OCI-LY7 (cell line): Measurements from ENCODE around the gene PDZK1IP1. TPM values are rescaled to one million over a fixed set of nuclear protein-coding genes. Genes with fewer than 3 reads are reported as not detected.

ENCODE experiments used
- BruUV-seq: library from RNA; stranded (reverse); fragments of 400-500 nt; replicated peaks from 2 replicates; lab custom pipeline; 2021; lab: Mats Ljungman, UMichigan
- CTCF ChIA-PET: fragments of 300-600 bp; sonication (Branson Sonifier 250); formaldehyde crosslinking; loops from one replicate; lab custom pipeline; 2022; ENCODE audit warnings: antibody characterized with exemption; ENCODE audit not compliant: unreplicated experiment; lab: Charles Lee
- POLR2A ChIA-PET: fragments of 300-600 bp; sonication (Branson Sonifier 250); formaldehyde crosslinking; loops from one replicate; lab custom pipeline; 2022; ENCODE audit warnings: antibody characterized with exemption; lab: Charles Lee
- DNase-seq: peaks from one replicate; pipeline ENCODE4 v3.0.0-alpha.2; 2015; ENCODE audit warnings: low spot score
- H2AFZ ChIP-seq: fragments of 200-600 bp; sonication (generic), shearing (Covaris generic); 2 replicates; pipeline ENCODE4 v1.6.1; 2014; ENCODE audit warnings: mild to moderate bottlenecking, antibody characterized with exemption, low read length, moderate library complexity
- H3K27ac ChIP-seq: fragments of 200-600 bp; sonication (generic); 2 replicates; pipeline ENCODE4 v1.5.1; 2014; ENCODE audit warnings: mixed run types, low read depth, mild to moderate bottlenecking, moderate library complexity, low read length, inconsistent platforms; ENCODE audit not compliant: poor library complexity, severe bottlenecking
- H3K36me3 ChIP-seq: fragments of 200-600 bp; sonication (generic); 2 replicates; pipeline ENCODE4 v1.6.1; 2014; ENCODE audit warnings: mild to moderate bottlenecking, antibody characterized with exemption, low read length, moderate library complexity, mixed read lengths; ENCODE audit not compliant: insufficient read depth
- H3K4me1 ChIP-seq: fragments of 200-600 bp; sonication (generic); 2 replicates; pipeline ENCODE4 v1.5.1; 2014; ENCODE audit warnings: mild to moderate bottlenecking, low read length; ENCODE audit not compliant: insufficient read depth, poor library complexity, severe bottlenecking
- H3K4me2 ChIP-seq: fragments of 200-600 bp; sonication (generic); 2 replicates; pipeline ENCODE4 v1.6.1; 2014; ENCODE audit warnings: mild to moderate bottlenecking, low read length
- H3K4me3 ChIP-seq: fragments of 200-600 bp; sonication (generic); 2 replicates; pipeline ENCODE4 v1.5.1; 2014; ENCODE audit warnings: mild to moderate bottlenecking, low read depth, low read length; ENCODE audit not compliant: poor library complexity, severe bottlenecking
- H3K79me2 ChIP-seq: fragments of 200-600 bp; sonication (generic); 2 replicates; pipeline ENCODE4 v1.6.1; 2016; ENCODE audit warnings: low read depth, mild to moderate bottlenecking, low read length, moderate library complexity, mixed read lengths; ENCODE audit not compliant: insufficient read depth
- H3K9me2 ChIP-seq: fragments of 200-600 bp; sonication (generic); 2 replicates; pipeline ENCODE4 v1.6.1; 2016; ENCODE audit warnings: mild to moderate bottlenecking, low read length, mixed read lengths; ENCODE audit not compliant: insufficient read depth
- H3K9me3 ChIP-seq: fragments of 200-600 bp; sonication (generic); 2 replicates; pipeline ENCODE4 v1.6.1; 2014; ENCODE audit warnings: mild to moderate bottlenecking, mixed run types, low read length, mixed read lengths
- H4K20me1 ChIP-seq: fragments of 200-600 bp; sonication (generic); 2 replicates; pipeline ENCODE4 v1.6.1; 2014; ENCODE audit warnings: mild to moderate bottlenecking, antibody characterized with exemption, low read length, moderate library complexity, mixed read lengths; ENCODE audit not compliant: insufficient read depth
- CTCF ChIP-seq: fragments of 200-600 bp; sonication (generic); conservative IDR thresholded peaks from 2 replicates; pipeline ENCODE4 v1.5.1; 2014; ENCODE audit warnings: mild to moderate bottlenecking, antibody characterized with exemption, low read length, moderate library complexity, mixed read lengths
- EZH2phosphoT487 ChIP-seq: fragments of 200-600 bp; sonication (generic); IDR thresholded peaks from 2 replicates; pipeline ENCODE4 v1.6.1; 2018; ENCODE audit warnings: low read depth, borderline replicate concordance, mild to moderate bottlenecking, mixed run types, antibody characterized with exemption, low read length, moderate library complexity, mixed read lengths
- intact Hi-C: fragments of 100-400 bp; cut with micrococcal nuclease; formaldehyde crosslinking; loops from one replicate; pipeline ENCODE4 v1.10.0; 2022; ENCODE audit not compliant: unreplicated experiment
- total RNA-seq, 2 experiments: library from RNA; depleted of rRNA in 1 of 2; stranded (reverse); fragments of >200 nt in 1 of 2; shearing (Covaris generic) in 1 of 2; gene quantifications; 2 replicates each; pipeline ENCODE4 v1.2.3, GENCODE V29; 2014 to 2022

Gene PDZK1IP1
- total RNA-seq, 2 experiments from 2014 or later, result not detected

- H3K4me3 ChIP-seq, result no peak overlapping the region
- no peak overlapping the region for H3K4me2 ChIP-seq
- H4K20me1 ChIP-seq, result no peaks in the 10 kb centered on the region
- no peak overlapping the region for H3K27ac ChIP-seq
- no peaks in the 10 kb centered on the region for H3K9me2 ChIP-seq
- ChIA-PET CTCF (interaction anchor here (0.6 to 1.4 kb wide), 4 partner anchors 11 to 219 kb away, joined by 3 to 6 read pairs (median 4); no protein-coding TSS in a partner anchor), POLR2A (no interaction called here)
- no peak for DNase-seq
- intact Hi-C loops, result loop anchor here (5.0 kb wide), 1 partner anchor 259 kb away; the partner anchor contains the start of gene FOXD2
- TF ChIP-seq CTCF (no peak), EZH2phosphoT487 (no peak)
- BruUV-seq, result no TSS peak
- H3K36me3 ChIP-seq, result no peaks in the 10 kb centered on the region
- H3K4me1 ChIP-seq, result no peaks in the 10 kb centered on the region
- no peaks in the 10 kb centered on the region for H3K9me3 ChIP-seq
- no peaks in the 10 kb centered on the region for H3K79me2 ChIP-seq
- H2AFZ ChIP-seq, result no peak overlapping the region
Observed at GRCh38 chr1:47178654-47179016, 11.2 kb downstream of the PDZK1IP1 start.

DNA sequence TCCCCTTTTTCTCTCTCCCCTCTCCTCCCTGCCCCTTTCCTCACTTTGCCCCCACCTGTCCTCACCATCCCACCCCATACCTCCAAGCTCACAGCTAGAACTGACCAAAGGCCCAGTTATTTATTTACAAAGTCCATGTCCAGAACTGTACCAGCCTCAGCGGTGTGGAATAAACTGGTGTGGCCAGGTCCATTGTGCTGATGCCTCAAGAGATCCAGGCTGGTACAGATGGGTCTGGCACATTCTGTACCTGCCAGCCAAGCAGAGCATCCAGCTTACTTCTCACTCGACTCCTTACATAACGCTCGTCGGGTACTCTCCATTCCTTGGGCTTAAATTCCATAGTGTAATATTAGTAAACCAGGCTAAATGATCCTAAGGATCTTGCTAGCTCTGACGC, 11.8 kb downstream of the PDZK1IP1 start:
- Histone ChIP-seq H3K4me1 (no peaks in the 10 kb centered on the region), H3K27ac (no peak overlapping the region), H3K36me3 (no peaks in the 10 kb centered on the region), H3K9me2 (no peaks in the 10 kb centered on the region), H3K79me2 (no peaks in the 10 kb centered on the region), H4K20me1 (no peaks in the 10 kb centered on the region), H3K4me3 (no peak overlapping the region), H3K9me3 (no peaks in the 10 kb centered on the region), H3K4me2 (no peak overlapping the region), H2AFZ (no peak overlapping the region)
- POLR2A ChIA-PET, result no interaction called here
- CTCF ChIA-PET, result interaction anchor here (1.4 kb wide), 1 partner anchor 15 kb away, joined by 6 read pairs; no protein-coding TSS in a partner anchor
- no peak for DNase-seq
- intact Hi-C loops, result loop anchor here (5.0 kb wide), 1 partner anchor 259 kb away; the partner anchor contains the start of gene FOXD2
- no peak for TF ChIP-seq EZH2phosphoT487
- TF ChIP-seq CTCF, result no peak
- no TSS peak for BruUV-seq

- no peak overlapping the region for H2AFZ ChIP-seq
- ChIA-PET CTCF (no interaction called here), POLR2A (no interaction called here)
- intact Hi-C loops, result loop anchor here (5.0 kb wide), 1 partner anchor 262 kb away; the partner anchor contains the start of gene FOXD2
- H3K27ac ChIP-seq, result no peak overlapping the region
- no peaks in the 10 kb centered on the region for H3K9me2 ChIP-seq
- DNase-seq, result peak; percentile 49
- TF ChIP-seq EZH2phosphoT487 (no peak), CTCF (peak; percentile 86)
- H3K4me3 ChIP-seq, result no peak overlapping the region
- no TSS peak for BruUV-seq
- no peak overlapping the region for H3K4me2 ChIP-seq
- no peaks in the 10 kb centered on the region for H3K4me1 ChIP-seq
- H4K20me1 ChIP-seq, result no peaks in the 10 kb centered on the region
- no peaks in the 10 kb centered on the region for H3K79me2 ChIP-seq
- no peaks in the 10 kb centered on the region for H3K36me3 ChIP-seq
- H3K9me3 ChIP-seq, result no peaks in the 10 kb centered on the region
Observed at GRCh38 chr1:47175227-47175934, 14.5 kb downstream of the PDZK1IP1 start.
